Uterus (tissue), 4 donors: Measurements from ENCODE around the gene PNPLA4. TPM values are rescaled to one million over a fixed set of nuclear protein-coding genes. Genes with fewer than 3 reads are reported as not detected.

Experiments
- DNase-seq, 2 donors: peaks; one replicate each; pipeline ENCODE4 v3.0.0-alpha.2; 2019 to 2020
- H3K27ac ChIP-seq, 2 donors: fragments of 200-600 bp; sonication (generic); 1 replicate in 1 of 2; 2 replicates in 1 of 2; pipeline ENCODE4 v1.5.1; 2016 to 2018
- H3K27me3 ChIP-seq, 2 donors: fragments of 200-600 bp; sonication (generic); one replicate each; pipeline ENCODE4 v1.5.1; 2018 to 2019; ENCODE audit warnings: control low read depth in 1 of 2
- H3K36me3 ChIP-seq, 2 donors: fragments of 200-600 bp; sonication (generic); one replicate each; pipeline ENCODE4 v1.5.1; 2019; ENCODE audit warnings: control low read depth in 1 of 2
- H3K4me1 ChIP-seq, 2 donors: fragments of 200-600 bp; sonication (generic); one replicate each; pipeline ENCODE4 v1.5.1; 2018 to 2019; ENCODE audit warnings: control low read depth in 1 of 2
- H3K4me3 ChIP-seq, 2 donors: fragments of 200-600 bp; sonication (generic); 1 replicate in 1 of 2; 2 replicates in 1 of 2; pipeline ENCODE4 v1.5.1; 2018 to 2019; ENCODE audit warnings: mild to moderate bottlenecking in 1 of 2
- H3K9me3 ChIP-seq, 2 donors: fragments of 200-600 bp; sonication (generic); one replicate each; pipeline ENCODE4 v1.5.1; 2019; ENCODE audit warnings: control low read depth in 1 of 2
- POLR2A ChIP-seq, 2 donors: fragments of 450-650 bp; IDR thresholded peaks; one replicate each; pipeline ENCODE4 v1.6.1; 2016; ENCODE audit warnings: antibody characterized with exemption in 2 of 2, mild to moderate bottlenecking in 1 of 2, moderate library complexity in 1 of 2
- intact Hi-C: fragments of 100-400 bp; cut with DNase I; formaldehyde crosslinking; loops from one replicate; pipeline ENCODE4 v1.15.1; 2023; ENCODE audit warnings: low total_unique reads
- total RNA-seq, 4 donors: library from RNA; depleted of rRNA in 3 of 4; stranded (reverse); fragments of >200 nt in 3 of 4; gene quantifications; one replicate each; pipeline versions ENCODE4 v1.1.0 to v1.2.4, GENCODE V29; 2014 to 2023
- TF ChIP-seq, protein P1 (sequence below), 4 experiments: fragments of 200-600 bp in 2 of 4; fragments of 450-650 bp in 2 of 4; sonication (generic) in 2 of 4; IDR thresholded peaks; one replicate each; pipeline ENCODE4 v1.5.1; 2016 to 2019; ENCODE audit warnings: antibody characterized with exemption in 4 of 4, mild to moderate bottlenecking in 2 of 4, moderate library complexity in 1 of 4
- donor health status: DM: yes; HTN: yes; CAD: no.

The PNPLA4 gene
- total RNA-seq, 4 donors from 2014 or later, result 1.8 to 17.4 (median 11.3) TPM

DNA sequence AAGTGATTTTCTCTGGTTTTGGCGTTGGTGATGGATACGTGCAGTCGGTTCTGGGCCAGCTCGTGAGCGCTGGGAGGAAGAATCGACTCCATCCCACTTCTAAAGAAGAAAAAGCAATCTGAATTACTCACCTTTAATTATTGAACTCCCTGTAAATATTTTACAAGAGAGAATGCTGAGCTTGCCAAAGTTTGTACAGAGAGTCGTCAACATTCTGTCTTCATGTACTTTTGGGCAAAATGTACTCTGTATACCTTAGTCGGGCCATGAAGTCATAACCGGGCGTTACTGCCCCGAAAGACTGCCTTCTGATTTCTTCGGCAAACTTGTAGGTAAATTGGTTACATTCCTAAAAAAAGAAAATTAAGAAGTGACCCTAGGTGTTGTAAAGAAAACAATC, 5.5 kb downstream of the PNPLA4 start:
- TF ChIP-seq, protein P1, sequence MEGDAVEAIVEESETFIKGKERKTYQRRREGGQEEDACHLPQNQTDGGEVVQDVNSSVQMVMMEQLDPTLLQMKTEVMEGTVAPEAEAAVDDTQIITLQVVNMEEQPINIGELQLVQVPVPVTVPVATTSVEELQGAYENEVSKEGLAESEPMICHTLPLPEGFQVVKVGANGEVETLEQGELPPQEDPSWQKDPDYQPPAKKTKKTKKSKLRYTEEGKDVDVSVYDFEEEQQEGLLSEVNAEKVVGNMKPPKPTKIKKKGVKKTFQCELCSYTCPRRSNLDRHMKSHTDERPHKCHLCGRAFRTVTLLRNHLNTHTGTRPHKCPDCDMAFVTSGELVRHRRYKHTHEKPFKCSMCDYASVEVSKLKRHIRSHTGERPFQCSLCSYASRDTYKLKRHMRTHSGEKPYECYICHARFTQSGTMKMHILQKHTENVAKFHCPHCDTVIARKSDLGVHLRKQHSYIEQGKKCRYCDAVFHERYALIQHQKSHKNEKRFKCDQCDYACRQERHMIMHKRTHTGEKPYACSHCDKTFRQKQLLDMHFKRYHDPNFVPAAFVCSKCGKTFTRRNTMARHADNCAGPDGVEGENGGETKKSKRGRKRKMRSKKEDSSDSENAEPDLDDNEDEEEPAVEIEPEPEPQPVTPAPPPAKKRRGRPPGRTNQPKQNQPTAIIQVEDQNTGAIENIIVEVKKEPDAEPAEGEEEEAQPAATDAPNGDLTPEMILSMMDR (IDR thresholded peaks at IDR 0.05), result no peak
- TF ChIP-seq POLR2A (IDR thresholded peaks at IDR 0.05), result no peak
- intact Hi-C loops, result no loop called here
- Histone ChIP-seq H3K4me3 (no peak overlapping the region), H3K27me3 (no peaks in the 10 kb centered on the region), H3K9me3 (no peaks in the 10 kb centered on the region), H3K27ac (no peak overlapping the region), H3K36me3 (no peaks in the 10 kb centered on the region), H3K4me1 (peaks cover 0 to 2% of the 10 kb centered on the region in 2 donors)
- no peak for DNase-seq

DNA sequence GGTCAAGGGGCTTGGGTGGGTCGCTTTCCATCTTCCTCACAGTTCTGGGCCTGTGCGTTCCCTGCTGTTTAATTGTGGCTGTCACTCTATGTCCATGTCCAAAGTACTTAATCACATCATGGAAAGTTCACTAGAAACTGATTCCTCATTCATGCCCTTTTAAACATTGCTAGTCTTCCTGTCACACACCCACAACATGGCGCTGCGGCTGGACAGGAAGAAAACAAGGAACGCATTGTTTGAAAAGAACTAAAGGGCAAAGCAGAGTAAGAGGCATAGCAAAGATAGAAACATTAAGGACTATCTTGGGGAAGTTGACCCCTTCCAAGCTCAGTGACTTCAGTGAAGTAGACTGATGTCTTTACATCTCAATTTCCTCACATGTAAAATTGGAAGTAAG, 18.4 kb downstream of the PNPLA4 start:
- H3K4me1 ChIP-seq, result no peaks in the 10 kb centered on the region
- no peaks in the 10 kb centered on the region for H3K9me3 ChIP-seq
- no peaks in the 10 kb centered on the region for H3K36me3 ChIP-seq
- no peaks in the 10 kb centered on the region for H3K27me3 ChIP-seq
- intact Hi-C loops, result no loop called here
- H3K27ac ChIP-seq, result no peak overlapping the region
- no peak for DNase-seq
- TF ChIP-seq, protein P1 (IDR thresholded peaks at IDR 0.05), result no peak
- H3K4me3 ChIP-seq, result no peak overlapping the region

DNA sequence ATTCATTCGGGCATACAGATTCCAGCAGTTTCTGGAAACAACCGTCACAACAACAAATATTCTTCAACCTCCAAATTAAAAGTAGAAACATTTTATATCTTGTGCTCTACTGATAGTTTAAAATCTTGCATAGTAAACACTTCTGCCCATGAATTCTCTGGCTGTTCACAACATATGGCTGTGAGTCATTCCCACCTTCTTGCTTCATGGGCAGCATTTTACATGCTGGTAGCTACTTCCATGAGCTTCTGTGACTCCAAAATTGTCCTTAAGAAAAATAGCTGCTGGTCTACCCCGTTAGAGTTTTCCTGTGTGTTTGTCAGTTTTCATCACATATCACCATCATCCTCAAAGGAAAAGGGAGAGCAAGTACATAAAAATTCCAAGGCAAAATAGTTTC, 22.7 kb downstream of the PNPLA4 start:
- Histone ChIP-seq H3K9me3 (no peaks in the 10 kb centered on the region), H3K36me3 (no peaks in the 10 kb centered on the region), H3K4me1 (no peaks in the 10 kb centered on the region), H3K27ac (no peak overlapping the region), H3K27me3 (no peaks in the 10 kb centered on the region), H3K4me3 (no peak overlapping the region)
- no peak for DNase-seq
- TF ChIP-seq POLR2A (IDR thresholded peaks at IDR 0.05), result no peak
- TF ChIP-seq, protein P1 (IDR thresholded peaks at IDR 0.05), result no peak
- intact Hi-C loops, result no loop called here

DNA sequence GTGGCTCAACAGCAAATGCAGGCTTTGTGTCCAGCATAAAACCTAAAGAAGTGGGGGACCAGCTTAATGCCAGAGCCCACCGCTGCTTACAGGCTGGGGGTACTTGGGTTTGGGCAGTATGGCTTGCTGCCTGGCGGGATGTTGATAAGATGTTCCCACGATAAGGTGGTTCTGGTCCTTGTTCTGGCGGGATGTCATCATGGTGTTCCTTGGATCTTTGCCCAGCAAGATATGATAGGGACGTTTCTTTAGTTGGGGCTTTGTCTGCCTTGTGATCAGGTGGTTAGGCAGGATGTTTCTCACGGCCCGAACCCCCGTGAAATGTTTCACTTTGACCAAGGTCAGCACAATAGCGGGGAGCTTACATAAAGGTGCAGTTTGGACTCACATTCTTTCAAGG, 35.3 kb downstream of the PNPLA4 start:
- no peaks in the 10 kb centered on the region for H3K27me3 ChIP-seq
- H3K36me3 ChIP-seq, result no peaks in the 10 kb centered on the region
- TF ChIP-seq, protein P1 (IDR thresholded peaks at IDR 0.05), result no peak
- no peak for TF ChIP-seq POLR2A (IDR thresholded peaks at IDR 0.05)
- no peak overlapping the region for H3K27ac ChIP-seq
- intact Hi-C loops, result no loop called here
- no peaks in the 10 kb centered on the region for H3K9me3 ChIP-seq
- no peak overlapping the region for H3K4me3 ChIP-seq
- DNase-seq, result no peak
- no peaks in the 10 kb centered on the region for H3K4me1 ChIP-seq

DNA sequence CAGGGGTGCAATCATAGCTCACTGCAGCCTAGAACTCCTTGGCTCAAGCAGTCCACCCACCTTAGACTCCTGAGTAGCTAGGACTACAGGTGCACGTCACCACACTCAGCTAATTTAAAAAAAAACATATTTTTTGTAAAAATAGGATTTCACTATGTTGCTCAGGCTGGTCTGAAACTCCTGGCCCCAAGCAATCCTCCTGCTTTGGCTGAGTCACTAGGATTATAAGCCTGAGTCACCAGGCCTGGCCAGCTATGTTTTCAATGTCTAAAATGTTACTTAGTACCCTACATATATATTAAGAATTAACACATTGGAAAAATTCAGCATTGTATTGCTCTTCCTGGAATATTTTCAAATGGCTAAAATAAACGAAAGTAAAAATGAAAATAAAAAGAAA, 37.5 kb downstream of the PNPLA4 start:
- Histone ChIP-seq H3K9me3 (no peaks in the 10 kb centered on the region), H3K27me3 (no peaks in the 10 kb centered on the region), H3K4me3 (no peak overlapping the region), H3K27ac (no peak overlapping the region), H3K4me1 (no peaks in the 10 kb centered on the region), H3K36me3 (no peaks in the 10 kb centered on the region)
- TF ChIP-seq, protein P1 (IDR thresholded peaks at IDR 0.05), result no peak
- no peak for TF ChIP-seq POLR2A (IDR thresholded peaks at IDR 0.05)
- intact Hi-C loops, result no loop called here
- DNase-seq, result no peak
